ENCODE results near the gene CBX8.

CBX8 gene

DNA sequence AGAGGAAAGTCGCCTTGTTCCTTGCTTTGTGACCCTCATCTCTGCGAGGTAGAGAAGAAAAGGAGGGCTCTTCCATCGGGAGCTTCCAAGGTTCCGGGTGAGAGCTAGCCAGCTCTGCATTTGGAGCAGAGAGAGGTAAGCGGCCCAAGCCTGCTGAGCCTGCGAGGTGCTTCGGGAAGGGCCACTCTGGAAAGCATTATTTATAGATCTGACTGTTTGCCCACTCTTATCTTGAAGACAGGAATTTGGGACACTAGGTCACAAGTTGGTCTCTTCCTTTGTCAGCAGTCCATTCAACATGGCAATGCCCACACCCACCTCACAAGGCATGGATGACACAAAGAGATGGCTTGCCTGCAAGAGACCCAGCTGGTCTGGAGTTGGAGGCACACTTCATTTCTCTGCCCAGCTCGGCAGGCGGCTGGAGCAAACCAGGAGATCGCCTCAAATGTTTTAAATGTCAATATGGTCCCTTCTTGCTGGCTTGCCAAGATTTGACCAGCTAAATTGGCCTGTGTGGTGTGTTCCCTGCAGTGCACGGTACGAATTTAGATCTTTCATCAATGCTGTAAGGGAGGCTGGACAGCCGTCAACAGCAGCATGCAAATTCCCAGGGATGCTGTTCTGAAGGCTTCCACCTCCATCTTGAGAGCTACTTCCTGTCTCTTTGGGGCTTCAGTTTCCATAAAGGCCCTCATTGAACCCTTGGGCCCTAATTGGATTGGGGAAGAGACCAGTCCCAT, 22.8 kb upstream of the CBX8 start:
- no peak for DNase-seq (ENCODE audit: low read depth)

DNA sequence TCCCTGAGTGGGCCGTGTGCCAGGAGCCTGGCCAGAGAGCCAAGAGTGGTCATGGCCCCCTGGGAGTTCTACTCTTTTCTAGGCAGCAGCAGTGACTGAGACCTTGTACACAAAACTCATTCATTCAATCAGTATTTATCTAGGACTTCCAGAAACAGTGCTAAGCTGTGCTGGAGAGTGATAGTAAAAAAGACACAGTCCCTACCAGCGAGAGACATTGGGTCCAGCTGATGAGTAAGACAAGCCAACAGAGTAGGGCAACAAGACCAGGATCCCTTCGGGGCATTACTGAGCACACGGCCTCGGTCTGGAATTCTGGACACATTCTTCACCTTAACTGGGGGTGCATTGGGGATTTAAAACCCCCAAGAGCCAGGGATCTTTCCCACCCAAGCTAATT, 22.2 kb upstream of the CBX8 start:
- no peak for DNase-seq (ENCODE audit: low read depth)

DNA sequence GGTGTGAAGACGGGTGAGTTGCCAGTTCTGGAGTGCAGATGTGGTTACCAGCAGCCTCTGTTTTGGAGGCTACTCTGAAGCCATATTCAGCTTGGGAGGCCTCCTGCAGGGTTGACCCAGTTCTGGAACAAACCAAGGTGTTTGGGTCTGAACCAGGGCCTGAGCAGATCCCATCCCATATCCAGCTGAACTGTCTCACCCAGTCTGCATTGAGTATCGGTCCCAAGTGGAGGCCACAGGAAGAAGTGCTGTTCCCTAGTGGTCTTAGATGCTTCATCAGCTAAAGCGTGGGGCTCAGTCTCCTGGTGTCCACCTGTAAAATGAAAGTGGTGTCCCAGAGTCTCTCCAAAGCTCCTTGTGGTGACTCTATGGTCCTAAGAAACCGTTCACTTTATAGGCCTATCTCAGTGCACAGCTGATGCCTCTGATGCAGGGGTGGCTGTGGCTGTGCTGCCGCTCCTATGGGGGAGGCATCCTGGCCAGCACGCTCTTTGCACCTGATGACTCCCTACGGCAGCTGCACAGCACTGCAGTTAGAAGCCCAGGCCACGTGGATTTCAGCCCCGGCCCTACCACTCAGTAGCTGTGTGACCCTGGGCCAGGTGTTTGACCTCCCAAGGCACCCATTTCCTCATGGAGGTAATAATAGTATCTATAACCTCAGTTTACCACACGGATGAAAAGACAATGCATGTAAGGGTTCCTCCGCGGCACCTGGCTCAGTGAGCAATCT, 21.3 kb upstream of the CBX8 start:
- no peak for DNase-seq (ENCODE audit: low read depth)

DNA sequence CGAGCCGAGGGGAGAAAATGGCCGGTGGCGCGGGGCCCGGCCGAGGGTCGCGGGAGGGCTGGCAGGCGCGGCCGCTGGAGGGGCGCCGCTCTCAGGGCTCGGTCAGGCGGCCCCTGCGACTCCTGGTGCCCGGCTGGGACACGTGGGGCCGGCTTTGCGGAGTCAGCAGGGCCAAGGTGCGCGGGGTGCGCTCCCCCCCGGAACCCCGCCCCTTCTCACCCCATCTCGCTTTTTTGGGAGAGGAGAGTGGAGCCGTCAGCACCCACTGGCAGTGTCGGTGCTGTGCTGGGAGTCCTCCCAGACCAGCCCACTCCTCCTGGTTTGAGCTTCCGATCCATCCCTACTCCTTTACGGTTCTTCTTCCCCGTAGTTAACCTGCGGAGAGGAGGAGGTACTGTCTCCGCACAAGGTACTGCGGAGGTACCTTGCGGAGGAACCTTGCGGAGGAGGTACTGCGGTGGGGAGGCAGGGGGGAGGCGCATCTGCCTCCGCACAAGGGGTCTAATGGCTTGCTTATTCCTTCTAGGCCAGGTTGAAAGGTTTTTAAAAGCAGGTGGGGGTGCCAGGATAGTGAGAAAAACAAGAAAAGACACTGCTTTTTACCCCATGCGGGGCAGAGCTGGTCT, 19.1 kb upstream of the CBX8 start:
- no peak for DNase-seq (ENCODE audit: low read depth)

DNA sequence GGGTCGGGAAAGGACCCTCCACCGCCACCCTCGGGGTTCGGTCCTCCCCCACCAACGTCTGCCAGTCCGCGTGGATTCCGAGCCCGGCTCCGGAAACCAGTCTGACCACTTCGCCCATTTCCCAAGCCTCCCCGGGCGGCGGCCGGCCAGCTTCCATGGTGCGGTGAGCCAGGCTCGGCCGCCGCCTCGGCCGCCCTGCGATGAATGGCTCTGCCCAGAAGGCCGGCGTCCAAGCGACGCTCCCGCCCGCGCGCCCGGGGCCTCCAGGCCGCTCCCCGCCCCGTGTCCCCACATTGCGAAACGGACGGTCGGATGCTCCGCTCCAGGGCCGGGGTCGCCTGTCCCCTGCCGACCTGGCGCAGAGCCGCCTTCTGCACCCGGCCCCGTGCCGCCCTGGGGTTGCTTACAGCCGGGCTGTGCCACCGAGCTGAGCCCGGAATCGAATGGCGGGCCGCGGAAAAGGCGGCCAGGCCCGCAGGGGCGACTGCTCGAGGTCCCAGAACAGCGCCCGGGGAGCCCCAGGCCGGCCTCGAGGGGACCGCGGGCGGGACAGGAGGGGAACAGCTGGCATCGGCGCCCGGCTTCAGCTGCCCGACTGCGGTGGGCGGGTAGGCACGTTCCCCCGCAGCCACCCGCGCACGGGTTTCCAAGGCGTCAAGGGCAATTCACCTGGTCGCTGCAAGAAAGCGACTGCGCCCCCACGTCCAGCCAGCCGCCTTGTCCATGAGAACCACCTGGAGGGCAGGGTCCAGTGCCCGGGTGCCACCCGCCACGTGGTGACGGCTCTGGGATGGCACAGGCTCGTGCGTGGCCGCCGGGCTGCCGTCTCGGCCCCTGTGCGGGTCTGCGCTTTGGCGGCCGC, 18.3 kb upstream of the CBX8 start:
- no peak for DNase-seq (ENCODE audit: low read depth)

DNA sequence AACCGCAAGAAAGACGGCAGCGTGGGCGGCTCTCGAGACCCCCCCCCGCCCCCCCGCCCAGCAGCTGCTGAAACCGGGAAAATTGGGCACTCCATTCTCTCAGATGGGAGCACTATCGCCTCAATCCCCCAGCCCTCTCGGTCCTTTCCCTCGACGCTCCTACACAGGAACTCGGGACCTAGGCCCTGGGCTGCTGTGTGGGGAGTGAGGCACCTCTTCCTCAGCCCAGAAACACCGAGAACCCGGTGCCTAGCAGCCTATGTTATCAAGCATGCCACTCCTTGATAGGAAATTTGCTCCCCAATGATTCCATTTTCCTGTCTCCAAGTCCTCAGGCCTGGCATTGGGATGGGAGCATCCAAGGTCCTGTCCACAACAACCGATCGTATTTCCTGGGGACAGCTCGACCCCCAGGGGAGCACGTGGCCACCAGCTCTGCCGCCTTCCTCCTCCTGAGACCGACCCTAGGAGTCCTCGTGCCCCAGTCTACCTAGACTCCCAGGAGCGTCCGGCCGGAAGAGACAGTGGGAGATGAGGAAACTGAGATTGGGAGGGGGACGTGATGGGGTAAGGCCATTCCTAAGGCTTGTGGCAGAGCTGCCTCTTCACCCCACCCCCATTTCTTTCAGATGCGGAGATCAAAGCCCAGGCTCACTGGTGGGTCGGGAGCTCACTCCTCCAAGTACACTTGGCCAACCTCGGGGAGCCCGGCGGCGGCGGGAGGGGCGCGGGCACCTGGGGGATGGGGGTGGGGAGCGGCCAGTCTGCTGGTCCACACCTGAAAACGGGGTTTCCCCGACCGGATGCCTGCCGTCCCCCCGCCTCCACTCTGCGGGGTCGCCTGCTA, 17.5 kb upstream of the CBX8 start:
- no peak for DNase-seq (ENCODE audit: low read depth)

DNA sequence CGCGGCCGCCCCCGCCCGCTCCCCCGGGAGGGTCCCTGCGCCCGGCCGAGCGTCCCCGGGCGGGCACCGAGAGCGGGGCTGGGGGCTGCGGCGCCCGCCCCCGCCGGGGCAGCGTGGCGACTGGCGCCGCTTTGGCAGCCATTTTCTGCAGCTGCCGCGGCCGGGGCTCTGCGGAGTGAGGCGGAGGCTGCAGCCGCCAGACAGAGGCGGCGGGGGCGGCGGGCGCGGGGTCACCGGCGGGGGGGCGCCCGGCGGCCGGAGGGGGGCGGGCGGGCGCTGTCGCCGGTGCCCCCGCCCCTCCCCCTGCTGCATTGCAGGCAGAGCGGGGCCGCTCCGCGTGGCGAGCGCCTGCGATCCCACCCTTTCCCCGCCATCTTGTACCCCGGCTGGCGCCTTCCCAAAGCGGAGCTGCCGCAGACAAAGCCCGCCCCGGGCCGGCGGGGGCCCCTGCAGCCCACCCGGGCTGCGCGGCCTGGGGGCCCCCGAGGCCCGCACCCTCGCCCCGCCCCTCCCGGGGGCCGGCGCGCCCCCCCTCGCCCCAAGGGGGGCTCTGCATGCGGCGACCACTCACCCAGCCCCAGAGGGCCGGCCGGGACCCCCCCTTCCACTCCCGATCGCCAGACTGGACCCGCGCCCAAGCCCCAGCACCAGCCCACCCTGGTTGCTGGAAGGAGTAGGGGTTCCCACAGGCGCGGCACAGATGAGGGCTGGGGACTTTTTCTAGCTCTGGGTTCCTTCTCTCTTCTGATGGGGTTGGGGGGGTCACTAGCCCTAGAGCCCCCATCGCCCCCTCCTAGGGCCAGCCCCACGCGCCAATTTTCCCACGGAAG, 16.6 kb upstream of the CBX8 start:
- DNase-seq (ENCODE audit: low read depth), result no peak

DNA sequence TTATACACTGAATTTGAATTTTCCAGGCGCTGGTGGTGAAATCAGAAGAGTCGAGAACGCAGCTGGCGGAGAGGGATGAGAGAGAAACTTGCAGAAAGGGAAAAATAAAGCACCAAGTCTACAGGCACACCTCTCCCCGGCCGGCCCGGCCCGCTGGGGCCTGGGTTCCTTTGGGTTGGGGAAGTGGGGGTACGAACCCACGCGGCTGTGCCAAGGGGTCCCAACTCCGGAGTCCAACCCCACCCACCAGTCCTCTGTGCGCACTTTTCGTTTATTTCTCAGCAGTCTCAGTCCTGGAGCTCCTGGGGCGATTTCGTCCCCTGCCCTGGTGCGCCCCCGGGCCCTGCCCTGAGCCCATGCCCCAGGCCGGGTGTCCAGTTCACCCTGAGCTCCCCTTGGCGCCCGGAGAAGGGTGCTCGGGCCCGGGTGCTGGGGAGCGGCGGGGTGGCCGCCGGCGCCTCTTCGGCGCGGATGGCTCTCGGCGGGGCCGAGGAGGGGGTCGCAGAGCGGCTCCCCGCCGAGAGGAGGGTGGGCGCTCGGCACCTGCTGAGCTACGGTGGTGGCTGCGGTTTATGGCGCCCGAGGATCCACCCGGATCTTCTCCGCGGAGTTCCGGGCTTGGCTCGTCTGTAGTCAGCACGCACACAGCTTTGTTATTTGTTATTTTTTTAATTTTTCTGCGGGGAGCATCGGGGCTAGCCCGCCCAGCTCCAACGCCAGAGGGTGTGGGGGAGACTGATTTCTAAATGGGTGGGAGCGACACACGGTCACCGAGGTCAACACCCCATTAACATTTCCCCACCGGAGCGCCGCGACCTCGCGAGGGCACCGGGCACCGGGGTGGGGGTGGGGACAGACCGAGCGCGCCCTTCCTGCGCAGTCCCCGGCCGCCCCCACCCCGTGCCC, 15.7 kb upstream of the CBX8 start:
- no peak for DNase-seq (ENCODE audit: low read depth)

DNA sequence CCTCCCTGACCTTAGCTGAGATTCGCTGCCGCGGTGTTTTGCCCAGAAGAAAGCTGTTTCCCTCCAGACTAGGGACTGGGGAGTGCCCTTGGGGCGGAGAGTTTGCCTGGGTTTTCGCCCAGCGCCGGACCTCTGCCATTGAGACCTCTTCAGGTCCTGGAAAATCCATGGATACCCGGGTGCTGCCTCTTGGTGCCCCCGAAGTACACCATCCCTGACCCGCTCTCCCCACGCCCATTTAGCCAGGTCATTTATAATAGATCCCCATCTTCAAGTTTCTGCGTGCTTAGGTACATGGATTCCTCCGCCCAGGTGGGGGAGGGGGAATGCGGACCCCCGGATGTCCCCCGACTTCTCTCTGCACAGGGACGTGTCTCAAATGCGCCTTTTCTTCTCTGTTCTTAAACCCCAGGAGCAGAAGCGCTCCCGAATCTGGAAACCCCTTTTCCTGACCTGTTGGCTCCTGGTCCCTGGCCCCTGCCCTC, 15.0 kb upstream of the CBX8 start:
- DNase-seq (ENCODE audit: low read depth), result no peak

DNA sequence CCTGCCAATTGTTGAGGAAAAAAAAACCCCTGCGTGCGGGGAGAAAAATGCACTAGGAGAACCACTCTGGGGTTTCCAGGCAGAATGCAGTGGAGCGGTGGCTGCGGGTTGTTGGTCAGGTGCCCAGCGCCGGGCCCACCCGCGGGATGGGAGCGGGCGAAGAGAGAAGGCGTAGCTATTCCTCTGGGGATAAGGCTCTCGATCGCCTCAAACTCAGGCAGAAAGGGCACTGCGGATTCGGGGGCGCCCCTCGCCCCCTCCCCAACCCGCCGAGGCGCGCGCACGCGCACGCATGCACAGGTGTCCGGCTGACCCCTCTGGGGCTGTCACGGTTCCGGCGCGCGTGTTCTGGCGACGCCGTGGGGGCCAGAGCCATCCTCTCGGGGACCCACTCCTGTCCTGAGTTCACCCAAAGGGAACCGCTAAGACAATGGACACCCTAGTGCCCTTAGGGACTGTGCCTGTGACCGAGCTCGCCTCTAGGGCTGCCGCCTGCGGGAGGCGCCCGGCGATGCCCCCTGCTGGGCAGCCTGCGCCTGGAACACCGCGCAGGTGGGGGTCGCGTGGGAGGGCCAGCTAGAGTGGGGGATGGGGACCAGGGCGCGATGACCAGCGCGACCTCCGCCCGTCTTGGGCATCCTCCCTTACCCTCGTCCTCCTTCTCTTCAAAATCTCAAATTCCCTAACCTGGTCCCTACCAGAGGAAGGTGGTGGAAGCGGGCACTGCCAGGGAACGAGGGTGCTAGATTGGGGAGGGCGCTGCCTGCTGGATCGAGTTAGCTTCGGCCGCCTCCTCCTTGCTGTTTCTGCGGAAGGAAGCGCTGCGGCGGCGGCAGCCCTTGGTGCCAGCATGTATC, 14.4 kb upstream of the CBX8 start:
- DNase-seq (ENCODE audit: low read depth), result no peak

DNA sequence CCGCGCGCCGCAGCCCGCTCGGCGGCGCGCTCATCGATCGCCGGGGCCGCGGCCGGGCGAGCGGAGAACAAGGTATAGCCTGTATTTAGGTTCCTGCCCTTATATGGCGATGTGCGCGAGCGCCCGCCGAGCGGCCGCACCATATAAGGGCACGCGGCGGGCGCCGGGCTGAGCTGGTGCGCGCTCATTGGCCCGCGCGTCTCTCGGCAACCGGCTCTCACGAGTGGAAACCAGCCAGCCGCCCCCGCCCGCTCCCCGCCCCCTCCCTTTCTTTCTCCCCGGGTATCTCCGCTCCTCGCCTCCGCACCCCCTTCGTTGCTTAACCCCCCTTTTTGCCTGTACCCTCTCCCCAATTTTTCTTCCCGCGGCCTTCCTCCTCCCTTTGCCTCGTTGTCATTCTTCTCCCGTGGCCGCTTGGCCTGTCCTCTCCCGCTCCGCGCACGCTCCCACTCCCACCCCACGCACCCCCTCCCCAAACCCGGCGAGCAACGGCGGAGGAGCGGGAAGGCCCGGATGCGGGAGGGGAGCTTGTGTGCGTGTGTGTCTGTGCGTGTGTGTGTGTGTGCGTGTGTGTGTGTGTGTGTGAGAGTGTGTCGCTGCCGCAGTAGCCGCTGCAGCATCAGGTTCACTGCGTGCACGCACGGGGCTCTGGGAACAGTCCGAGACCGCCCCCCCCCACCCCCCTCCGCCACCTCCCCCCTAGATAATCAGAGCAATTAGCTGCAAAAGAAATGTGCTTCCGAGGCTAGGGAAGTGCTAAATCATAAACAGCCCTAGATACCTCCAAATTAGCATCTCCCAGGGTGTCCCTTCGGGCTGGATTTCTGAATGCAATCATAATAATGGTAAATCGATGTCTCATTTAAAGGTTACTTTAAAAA, 13.5 kb upstream of the CBX8 start:
- DNase-seq (ENCODE audit: low read depth), result no peak

DNA sequence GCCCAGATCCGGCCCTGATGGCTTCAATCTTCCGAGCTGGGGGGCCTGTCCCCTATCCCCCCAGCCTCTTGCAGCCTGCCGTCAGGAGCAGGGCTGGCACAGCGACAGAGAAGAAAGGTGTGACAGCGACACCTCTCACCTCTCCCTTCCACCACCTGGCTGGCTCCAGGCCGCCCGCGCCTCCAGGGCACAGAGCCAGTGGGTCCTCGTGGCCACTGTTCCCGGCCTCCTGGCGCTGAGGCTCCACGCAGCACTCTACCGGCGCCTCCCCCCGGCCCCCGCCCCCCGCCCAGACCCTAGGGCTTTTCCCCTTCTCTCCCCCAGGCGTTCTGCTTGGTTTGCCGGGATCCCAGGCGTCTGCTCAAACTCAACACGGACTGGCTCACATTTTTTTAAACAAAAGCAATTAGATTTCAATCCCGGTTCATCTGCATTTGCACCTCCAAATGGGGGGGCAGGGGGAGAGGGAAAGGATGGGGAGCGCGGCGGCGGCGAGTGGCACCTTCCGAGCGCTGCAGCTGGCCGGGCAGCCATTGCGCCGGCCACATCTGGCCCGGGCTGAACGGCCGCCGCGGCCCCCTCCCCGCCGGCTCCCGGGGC, 12.8 kb upstream of the CBX8 start:
- no peak for DNase-seq (ENCODE audit: low read depth)

DNA sequence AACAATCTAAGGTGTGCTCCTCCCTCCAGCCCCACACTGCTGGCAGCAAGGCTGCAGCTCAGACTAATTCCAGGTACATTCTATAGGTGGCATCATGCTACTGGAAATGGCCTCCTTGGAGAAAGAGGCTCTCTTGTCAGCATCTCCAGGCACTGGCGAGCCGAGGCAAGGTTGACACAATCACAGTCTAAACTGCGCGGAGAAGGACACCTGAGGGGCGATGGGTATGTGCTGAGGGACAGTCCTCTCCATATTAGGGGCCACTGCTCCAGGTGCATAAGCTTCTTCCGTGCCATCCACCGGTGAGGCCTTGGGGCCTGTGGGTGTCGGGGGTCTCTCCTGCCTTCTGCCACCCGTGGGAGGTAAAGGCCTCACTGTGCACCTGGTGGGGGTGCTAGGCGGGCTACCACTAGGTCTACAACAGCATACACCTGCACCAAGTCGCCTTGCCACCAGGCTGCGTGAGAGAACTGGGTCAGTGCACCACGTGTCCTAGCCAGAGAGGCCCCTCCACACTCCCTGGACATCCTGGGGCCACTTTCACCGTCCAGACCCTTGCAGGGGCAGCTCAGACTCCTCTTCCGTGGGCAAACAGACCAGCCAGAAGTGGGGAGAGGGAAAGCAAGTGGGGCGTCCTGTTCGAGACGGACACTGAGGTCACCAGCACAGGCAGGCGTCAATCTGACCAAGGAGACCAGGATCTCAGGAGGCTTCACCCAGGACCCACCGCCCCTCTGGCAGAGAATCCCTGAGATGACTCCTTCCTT, 12.1 kb upstream of the CBX8 start:
- no peak for DNase-seq (ENCODE audit: low read depth)

DNA sequence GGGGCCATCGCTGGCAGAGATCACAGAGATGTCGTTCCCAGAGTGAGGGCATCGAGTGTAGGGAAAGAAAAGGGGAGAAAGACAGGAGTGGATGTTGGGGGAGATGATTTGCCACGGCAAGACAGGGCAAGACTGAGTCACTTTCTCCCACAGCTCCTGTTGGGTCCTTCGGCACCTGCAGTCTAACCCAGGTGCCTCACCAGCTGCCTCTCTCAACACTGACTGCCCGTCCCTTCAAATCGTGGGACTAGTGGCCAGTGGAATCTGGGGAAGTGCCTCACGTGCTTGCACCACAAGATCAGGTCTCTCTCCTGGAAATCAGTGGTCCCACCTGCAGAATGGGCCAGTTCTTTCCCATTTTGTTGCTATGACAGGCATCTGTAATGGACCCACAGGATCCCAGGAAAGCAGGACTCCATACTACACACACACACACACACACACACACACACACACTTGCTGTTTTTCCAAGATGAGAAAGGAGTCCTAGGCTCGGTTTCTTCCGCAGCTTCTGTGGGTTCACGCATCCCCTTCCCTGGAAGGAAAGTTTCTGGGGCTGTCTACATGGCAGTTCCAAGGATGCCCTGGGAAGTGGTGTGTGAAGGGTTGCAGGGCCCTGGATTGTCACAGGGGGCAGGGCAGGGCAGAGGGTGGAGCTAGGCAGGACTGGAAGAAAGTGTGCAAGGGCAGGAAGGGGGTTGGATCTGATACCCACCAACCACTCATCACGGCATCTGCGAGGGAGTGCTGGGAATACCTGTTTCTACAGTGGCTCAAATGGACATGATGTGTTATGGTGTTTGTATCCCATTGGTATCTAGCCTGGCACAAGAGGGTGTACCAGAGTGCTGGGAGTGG, 10.2 kb upstream of the CBX8 start:
- no peak for DNase-seq (ENCODE audit: low read depth)

DNA sequence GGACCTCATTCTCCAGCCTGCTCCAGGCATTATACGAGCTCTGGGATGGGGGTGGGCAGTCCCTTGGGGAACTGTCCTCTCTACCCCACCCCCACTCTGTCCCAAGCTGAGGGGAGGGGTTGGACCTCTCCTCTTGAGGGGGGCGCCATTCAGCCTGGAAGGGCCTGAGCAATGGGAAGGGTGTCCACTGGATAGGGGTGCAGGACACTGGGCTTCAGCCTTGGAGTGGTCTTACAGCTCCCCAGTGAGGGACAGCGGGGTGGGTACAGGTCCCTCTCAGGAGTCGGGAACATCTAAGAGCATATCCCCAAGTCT, 9.5 kb upstream of the CBX8 start:
- no peak for DNase-seq (ENCODE audit: low read depth)

Measured in CMK (cell line).